HS-27A (cell line): ENCODE data around the gene E2F2.
"Not testable (repeated sequence)": the region's sequence is repeated elsewhere in the genome, so short reads cannot be mapped to it uniquely, and the experiment has no call there.

Experiments
- DNase-seq: peaks from one replicate; pipeline ENCODE4 v3.0.0-alpha.2; 2012; ENCODE audit warnings: low read depth, missing footprints

Gene E2F2

DNA sequence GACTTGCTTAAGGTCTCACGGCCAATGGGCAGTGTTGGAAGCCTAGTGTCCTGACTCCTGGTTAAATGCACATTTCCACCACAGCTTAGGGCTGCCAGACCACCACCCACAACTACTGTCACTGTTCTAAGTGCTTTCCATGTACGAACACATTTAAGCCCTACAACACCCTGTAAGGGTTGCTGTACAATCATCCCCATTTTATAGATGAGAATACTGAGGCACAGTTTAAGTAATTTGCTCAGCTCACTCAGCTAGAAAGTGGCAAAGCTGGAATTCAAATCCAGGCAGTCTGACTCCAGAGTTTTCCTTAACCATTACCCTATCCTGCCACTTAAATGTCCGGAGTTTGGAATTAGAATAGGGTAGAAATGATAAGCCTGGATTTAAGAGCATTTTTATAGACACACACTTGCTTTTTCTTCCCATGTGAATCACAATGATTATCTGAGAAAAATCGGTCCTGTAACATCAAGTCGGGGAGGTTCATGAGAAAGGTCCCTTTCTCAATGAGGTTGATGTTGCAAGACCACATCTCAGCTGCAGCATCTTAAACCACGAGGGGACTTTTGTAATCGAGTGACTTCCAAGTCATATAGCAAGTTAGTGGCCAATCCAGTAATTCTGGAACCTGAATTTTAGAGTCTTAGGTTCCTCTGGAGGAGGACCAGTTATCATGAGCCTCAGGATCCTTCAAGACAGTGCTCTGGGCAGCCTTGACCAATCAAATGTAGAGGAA, 8.6 kb downstream of the E2F2 start:
- no peak for DNase-seq

DNA sequence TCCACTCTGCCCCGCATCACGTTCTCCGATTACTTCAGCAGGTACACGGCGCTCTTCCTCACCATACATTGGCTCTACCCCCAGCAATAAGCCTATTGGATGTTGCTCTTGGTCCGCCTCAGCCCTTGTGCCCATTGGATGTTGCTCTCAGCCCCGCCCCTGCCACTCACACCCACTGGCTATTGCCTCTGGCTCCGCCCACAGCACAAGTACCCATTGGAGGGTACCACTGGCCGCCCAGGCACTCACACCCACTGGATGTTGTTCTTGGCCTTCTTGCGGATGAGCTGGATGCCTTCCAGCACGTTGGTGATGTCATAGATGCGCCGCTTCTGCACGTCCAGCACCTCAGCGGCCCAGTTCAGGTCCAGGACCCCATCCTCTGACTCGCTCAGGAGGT, 9.4 kb downstream of the E2F2 start:
- DNase-seq, result no peak

DNA sequence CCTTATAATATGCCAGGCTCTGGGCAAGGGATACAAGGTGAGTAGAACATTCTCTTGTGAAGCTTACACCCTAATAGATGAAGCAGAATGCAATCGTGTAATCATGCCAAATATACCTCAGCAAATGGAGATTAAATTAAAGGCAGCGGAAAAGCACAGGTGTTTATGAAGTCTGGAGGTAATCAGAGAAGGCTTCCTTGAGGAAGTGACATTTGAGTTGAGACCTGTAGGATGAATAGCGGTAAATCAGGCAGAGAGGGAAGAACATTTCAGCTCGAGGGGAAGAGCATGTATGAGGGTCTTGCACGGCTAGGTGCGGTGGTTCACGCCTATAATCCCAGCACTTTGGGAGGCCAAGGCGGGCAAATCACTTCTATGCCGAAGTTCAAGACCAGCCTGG, 13.5 kb downstream of the E2F2 start:
- DNase-seq, result no peak

DNA sequence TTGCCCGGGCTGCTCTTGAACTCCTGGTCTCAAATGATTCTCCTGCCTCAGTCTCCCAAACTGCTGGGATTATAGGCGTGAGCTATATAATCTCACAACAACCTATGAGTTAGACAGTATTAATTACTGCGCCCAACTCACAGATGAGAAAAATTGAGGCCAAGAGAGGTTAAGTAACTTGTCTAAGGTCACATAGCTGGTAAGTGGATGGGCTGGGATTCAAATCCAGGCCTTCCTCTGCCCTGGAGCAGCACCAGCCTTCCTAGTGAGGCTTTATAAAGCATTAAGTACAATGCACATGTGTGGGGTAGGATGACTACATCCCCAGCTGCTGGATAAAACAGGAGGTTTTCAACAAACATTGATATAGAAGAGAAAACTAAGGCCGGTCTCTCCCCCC, 15.1 kb downstream of the E2F2 start:
- no peak for DNase-seq

DNA sequence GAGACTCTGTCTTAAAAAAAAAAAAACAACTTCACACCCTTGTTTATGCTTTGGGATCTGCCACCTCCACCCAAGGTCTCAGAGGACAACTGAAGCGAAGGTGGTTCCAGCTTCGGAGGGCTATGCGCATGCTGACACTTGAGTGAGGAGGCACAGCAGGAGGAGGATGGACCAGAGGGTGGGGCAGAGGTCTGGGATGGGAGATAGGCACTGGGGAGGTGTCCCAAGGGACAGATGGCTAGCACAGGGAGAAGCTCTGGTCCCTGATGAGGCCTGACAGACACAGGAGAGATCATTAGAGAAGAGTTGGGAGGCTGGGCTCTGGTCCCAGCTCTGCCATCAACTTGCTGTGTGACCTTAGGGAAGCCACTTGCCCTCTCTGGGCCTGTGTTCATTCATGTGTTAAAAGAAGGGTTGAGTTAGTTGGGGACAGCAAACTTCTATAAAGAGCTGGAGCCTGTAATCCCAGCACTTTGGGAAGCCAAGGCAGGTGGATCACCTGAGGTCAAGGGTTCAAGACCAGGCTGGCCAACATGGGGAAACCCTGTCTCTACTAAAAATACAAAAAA, 16.8 kb downstream of the E2F2 start:
- no peak for DNase-seq

DNA sequence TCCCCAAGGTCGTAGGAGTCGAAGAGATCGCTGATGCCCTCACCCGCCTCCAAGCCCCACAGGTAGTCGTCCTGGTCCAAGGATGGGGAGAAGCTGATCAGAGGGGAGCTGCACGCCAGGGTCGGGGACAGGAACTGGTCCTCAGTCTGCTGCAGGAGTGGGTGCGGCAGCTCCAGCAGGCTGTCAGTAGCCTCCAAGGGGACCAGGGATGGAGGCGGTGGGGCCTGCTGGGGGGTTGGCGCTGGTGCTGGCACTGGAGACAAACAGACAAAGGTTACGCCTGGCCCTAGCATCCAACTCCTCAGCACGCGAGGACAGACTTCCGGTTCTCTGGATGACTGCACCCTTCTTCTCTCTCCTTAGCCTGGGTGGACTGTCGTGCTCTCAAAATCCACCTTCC, 21.1 kb downstream of the E2F2 start:
- no peak for DNase-seq

DNA sequence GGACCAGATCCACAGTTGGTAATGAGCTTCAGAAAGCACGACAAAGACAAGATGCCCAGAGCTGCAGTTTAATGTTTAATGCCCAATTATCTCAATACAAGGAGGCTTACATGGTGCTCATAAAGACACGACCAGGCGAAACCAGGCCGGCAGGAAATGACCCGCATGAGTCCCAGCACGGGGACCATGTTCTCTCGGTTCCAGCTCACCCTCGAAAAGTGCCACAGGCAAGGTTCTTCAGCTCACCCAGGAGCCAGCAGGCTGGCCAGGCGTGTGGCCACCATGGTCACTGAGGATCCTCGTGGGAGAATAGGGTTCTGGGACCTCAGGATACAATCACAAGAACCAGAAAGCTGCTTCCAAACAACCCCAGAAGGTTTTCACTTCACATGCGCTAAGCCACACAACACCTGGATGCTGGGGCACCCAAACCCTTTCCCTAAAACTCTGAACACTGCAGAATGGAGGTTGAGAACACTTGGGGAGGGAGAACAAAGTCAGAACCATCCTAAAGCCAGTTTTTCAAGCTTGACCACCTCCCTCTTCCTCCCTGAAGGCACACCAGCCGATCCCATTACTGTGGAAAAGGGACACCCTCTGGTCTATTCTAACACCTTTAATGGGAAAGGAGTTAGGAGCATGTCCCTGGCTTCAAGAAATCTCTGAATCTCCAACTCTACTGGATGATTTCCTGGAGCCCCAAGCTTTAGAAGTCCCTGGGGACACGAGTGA, 24.5 kb downstream of the E2F2 start:
- no peak for DNase-seq

DNA sequence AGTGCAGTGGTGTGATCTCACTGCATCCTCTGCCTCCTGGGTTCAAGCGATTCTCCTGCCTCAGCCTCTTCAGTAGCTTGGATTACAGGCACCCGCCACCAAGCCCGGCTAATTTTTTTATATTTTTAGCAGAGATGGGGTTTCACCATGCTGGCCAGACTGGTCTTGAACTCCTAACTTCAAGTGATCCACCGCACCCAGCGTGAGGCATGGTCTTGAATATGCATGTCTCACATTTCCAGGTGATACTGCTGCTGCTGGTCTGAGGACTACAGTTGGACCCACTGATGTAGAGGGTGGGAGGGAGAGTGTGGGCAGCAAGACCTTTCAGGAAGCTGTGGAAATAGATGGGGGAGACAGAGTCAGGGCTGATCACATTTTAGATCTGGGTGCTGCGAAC, 25.2 kb downstream of the E2F2 start:
- no peak for DNase-seq

DNA sequence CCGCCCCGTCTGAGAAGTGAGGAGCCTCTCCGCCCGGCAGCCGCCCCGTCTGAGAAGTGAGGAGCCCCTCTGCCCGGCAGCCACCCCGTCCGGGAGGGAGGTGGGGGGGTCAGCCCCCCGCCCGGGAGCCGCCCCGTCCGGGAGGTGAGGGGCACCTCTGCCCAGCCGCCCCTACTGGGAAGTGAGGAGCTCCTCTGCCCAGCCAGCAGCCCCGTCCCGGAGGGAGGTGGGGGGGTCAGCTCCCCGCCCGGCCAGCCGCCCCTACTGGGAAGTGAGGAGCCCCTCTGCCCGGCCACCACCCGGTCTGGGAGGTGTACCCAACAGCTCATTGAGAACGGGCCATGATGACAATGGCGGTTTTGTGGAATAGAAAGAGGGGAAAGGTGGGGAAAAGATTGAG, 26.9 kb downstream of the E2F2 start:
- not testable (repeated sequence) for DNase-seq

DNA sequence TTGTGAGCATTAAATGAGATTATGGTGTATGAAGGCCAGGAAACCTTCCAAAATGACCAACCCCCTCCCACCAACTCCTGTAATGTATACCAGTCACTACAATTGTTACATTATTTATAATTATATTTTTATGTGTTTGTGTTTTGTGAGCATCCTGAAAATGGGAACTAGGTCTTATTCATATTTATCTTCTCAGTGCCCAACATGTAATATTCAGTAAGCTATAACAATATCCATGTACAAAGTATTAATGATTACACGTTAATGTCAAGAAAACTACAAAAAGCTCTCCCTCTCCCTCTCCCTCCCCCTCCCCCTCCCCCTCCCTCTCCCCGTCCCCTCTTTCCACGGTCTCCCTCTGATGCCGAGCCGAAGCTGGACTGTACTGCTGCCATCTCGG, 28.1 kb downstream of the E2F2 start:
- DNase-seq, result no peak

DNA sequence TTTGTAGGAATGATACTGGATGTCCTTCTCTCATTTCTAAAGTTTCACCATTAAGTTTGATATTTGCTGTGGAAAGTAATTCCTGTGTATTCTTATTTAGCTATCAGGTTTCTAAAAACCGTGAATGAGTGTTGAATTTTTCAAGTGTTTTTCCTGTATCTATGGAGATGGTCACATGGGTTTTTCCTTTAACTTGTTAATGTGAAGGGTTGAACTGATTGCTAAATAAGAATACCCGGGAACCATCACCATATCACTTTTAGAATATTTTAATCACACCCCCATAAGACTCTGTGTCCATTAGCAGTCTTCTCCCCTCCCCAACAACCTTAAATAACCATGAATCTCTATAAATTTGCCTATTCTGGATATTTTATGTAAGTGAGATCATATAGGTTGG, 30.6 kb downstream of the E2F2 start:
- DNase-seq, result no peak

DNA sequence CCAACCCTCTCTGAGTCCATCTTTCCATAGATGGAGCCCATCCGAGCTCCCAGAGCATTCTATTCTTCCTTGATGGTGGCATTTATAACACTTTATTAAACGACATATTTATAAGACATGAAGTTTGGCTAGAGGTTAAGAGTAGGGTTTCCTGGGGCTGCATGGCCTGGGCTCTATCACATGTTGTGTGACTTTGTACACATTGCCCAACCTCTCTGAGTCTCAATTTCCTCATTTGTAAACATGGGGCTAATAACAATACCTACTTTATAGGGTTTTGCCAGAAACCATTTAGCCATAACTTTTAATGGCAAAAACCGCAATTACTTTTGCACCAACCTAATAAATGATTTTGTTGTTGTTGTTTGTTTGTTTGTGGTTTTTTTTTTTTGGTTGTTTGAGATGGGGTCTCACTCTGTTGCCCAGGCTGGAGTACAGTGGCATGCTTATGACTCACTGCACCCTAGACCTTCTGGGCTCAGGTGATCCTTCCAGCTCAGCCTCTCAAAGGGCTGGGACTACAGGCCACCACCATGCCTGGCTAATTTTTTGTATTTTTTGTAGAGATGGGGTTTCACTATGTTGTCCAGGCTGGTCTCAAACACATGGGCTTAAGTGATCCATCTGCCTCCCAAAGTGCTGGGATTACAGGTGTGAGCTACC, 33.1 kb downstream of the E2F2 start:
- DNase-seq, result no peak

DNA sequence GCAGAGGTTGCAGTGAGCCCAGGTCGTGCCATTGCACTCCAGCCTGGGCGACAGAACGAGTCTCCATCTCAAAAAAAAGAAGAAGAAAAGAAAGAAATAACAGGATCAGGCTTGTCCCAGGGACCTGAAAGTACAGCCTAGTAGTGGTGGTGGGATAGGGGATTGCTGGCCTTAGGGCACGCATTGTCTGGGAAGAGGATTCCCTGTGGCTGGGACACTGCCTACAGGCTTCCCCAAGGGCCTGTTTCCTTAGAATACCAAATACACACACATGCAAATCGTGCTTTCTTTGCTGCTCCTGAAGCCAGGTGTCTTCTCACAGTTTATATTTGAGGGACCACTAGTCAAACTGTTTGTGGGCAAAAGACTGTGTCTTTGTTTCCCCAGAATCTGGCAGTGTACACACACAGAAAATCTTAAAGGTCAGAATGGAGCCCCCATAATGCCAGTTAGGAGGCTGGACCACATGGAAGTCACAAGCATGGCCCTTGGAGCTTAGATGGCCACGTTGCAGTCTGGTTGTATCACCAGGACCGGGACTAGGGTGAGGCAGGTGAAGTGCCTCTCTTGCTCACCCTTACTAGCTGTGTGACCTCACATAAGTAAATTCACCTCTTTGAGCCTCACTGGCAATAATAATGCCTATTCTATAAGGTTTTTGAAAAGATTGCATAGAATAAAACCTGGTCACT, 34.4 kb downstream of the E2F2 start:
- DNase-seq, result no peak

DNA sequence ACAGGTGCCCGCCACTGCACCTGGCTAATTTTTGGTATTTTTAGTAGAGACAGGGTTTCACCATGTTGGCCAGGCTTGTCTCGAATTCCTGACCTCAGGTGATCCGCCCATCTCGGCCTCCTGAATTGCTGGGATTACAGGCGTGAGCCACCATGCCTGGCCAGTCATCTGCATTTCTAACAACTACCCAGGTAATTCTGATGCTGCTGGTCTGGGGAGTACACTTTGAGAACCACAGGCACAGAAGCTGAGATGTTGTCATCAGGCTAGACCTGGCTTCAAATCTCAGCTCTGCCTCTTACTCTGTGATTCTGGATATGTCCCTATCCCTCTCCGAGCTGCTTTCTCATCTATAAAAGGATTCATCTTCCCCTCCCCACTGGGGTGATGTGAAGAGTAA, 36.2 kb downstream of the E2F2 start:
- not testable (repeated sequence) for DNase-seq

DNA sequence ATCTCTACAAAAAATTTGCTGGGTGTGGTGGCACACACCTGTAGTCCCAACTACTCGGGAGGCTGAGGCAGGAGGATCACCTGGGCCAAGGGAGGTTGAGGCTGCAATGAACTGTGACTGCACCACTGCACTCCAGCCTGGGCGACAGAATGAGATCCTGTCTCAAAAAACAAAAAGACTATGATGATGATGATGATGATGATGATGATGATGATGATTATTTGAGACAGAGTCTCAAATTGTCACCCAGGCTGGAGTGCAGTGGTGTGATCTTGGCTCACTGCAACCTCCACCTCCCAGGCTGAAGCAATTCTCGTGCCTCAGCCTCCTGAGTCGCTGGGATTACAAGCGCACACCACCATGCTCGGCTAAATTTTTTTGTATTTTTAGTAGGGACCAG, 38.3 kb downstream of the E2F2 start:
- DNase-seq, result not testable (repeated sequence)

DNA sequence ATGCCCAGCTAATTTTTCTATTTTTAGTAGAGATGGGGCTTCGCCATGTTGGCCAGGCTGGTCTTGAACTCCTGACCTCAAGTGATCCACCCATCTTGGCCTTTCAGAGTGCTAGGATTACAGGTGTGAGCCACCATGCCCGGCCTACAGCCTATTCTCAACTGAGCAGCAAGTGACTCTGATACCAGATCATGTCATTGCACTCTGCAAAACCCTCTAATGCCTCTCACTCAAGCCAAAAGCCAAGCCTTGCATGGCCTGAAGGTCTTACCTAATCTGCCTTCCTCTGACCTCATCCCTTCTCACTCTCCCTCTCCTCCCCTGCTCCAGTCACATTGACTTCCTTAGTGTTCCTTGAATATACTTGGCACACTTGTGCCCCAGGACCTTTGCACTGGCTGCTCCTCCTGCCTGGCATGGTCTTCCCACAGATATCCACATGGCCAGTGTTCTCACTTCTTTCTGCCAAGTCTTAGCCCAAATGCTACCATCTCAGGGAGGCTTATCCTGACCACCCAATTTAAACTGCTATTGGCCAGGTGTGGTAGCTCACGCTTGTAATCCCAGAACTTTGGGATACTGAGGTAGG, 38.8 kb downstream of the E2F2 start:
- no peak for DNase-seq

DNA sequence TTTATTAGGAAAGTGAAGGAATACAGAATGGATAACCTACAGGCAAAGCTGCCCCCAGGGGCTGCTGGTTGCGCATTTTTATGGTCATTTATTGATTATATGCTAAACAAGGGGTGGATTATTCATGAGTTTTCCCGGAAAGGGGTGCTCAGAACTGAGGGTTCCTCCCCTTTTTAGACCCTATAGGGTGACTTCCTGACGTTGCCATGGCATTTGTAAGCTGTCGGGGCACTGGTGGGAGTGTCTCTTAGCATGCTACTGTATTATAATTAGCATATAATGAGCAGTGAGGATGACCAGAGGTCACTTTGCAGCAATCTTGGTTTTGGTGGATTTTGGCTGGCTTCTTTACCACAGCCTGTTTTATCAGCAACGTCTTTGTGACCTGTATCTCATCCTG, 41.2 kb downstream of the E2F2 start:
- no peak for DNase-seq

DNA sequence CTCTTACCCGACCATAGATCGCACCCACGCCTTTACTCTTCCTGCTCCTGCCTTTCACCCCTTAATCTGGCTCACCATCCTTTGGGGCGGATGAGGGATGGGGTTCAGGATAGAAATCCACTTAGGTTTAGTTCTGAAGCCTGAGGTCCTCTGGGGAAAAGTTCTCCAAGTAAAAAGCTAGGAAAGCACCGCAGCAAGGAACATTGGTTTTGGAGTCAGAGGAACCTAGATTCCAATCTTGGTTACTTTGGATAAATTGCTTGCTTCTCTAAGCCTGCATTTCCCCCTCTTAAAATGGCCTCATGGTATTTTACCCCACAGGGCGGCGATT, 46.1 kb downstream of the E2F2 start:
- no peak for DNase-seq

DNA sequence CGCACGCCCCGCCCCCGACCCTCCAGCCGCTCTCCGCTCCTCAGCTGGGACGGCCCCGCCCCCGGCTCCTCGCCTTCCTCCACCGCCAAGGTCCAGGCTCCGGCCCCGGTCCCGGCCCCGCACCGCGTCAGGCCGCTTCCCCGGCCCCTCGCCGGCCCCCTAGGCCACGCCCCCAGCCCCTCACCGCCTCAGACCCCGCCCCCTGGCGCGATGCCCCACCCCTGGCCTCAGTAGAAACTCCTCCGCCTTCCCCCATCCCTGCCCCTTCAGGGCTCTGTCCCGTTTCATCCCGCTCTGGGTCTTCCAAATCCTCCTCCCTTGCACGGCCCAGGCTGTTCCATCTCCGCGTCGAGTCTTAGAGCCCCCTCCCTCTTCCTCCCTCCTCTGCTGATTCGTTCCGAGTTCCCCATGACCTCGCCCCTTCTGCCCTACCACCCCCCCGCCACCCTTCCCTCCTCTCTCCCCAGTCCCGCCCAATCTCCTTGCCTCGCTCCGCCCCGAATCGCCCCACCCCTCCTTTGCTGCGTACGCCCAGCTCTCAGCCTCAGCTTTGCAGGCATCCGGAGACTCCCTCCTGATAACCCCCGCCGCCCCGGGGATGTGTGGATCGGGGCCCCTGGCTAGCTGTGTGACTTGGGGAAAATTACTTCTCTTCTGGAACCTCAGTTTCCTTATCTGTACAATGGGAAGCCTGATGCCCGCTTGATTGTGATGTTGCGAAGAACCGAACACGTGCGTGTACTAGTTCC, 46.6 kb downstream of the E2F2 start:
- DNase-seq, result peak; percentile 78

DNA sequence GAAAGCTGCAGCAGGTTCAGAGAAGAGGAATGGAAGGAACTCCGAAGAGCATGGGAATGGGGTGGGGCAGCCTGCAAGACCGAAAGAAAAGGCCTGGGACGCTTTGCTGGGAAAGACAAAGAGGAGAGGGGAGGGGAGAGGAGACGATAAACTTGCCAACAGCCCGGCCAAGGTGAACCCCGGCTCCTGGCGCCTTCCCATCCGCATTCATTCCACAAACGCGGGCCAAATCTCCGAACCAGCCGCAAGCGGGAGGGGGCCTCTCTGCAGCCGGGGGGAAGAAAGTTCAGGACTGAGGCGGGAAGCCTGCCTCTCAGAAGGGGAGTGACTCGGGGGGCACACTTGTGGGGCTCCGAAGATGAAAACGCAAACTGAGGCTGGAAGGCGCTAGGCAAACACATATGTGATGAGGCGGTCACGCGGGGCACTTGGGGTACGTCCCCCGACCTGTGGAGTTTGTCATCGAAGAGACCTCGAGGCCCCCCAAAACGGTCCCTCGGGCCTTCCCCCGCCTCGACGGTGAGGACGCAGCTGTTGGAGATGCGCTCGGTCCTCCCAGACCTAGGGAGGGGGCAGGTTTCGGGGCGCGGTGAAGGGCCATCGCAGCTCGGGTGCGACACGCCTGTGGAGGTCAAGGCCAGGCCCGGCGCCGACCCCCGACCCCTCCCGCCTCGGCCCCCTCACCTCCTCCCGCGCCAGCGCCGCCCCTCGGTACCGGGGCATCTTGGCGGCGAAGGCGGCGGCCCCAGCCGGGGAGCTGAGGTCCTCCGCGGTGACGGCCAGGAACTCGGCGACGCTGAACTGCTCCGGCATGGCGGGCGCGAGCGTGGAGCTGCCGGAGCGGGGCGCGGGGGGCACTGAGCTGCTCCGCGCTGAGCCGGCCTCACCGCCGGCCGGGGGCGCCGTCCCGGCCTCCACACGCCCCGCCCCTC, 47.4 kb downstream of the E2F2 start, which contains the start of gene ASAP3:
Gene ASAP3 (minus strand): TSS at position 859 of the 932 bp plus-strand sequence. CDS start 46 bp downstream, at position 813.
- no peak for DNase-seq
